ENCODE data around the gene TAS2R38. TPM values are rescaled to one million over a fixed set of nuclear protein-coding genes. Genes with fewer than 3 reads are reported as not detected.

The TAS2R38 gene
- total RNA-seq: not detected
- polyA plus RNA-seq: not detected
- long read RNA-seq, donor 1: 0 reads
- long read RNA-seq, donor 2: 0 reads
- long read RNA-seq, donor 3: 0 reads
- long read RNA-seq, donor 4: 0 reads
- long read RNA-seq, donor 5: 0 reads
- long read RNA-seq, donor 6: 0 reads
- long read RNA-seq, donor 7: 0 reads
- long read RNA-seq, donor 8: 0 reads
- long read RNA-seq, donor 9: 0 reads
- long read RNA-seq, donor 10: 0 reads

DNA sequence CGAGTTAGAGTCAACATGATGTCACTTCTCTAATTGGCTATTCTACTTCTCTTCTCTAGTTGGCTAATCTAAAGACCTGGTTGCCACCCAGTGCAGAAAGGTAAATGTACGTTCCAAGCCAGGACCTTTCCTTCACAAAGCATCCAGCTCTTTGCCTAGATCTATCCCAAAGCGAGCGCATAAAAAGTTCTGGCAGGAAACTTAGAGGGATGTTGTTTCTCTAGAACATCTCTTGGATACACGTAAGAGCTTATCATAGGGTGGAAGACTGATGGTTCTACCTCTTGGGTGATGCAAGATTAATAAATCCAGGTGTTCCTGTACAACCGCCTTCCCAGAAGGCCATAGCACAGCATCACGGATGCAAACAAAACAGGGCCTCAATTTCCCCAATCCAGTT lies at the start of gene TAS2R38:
TSS of gene TAS2R38 (minus strand) at position 101 of the 400 bp plus-strand sequence. CDS start at position 17, 84 bp downstream.
- DNase-seq: no peak
- Histone ChIP-seq H3K36me3 (no peaks in the 10 kb centered on the region), H3K27ac (no peak within 1 kb of the TSS), H3K27me3 (no peaks in the 10 kb centered on the region), H3K4me3 (no peak within 1 kb of the TSS), H3K9me3 (no peaks in the 10 kb centered on the region), H3K4me1 (peaks cover 0 to 13% (median 2%) of the 10 kb centered on the region in 4 donors)
- TF ChIP-seq POLR2AphosphoS5 (IDR thresholded peaks at IDR 0.05) (no peak), POLR2A (IDR thresholded peaks at IDR 0.05) (no peak), EP300 (IDR thresholded peaks at IDR 0.05) (no peak)
- TF ChIP-seq, protein P1, sequence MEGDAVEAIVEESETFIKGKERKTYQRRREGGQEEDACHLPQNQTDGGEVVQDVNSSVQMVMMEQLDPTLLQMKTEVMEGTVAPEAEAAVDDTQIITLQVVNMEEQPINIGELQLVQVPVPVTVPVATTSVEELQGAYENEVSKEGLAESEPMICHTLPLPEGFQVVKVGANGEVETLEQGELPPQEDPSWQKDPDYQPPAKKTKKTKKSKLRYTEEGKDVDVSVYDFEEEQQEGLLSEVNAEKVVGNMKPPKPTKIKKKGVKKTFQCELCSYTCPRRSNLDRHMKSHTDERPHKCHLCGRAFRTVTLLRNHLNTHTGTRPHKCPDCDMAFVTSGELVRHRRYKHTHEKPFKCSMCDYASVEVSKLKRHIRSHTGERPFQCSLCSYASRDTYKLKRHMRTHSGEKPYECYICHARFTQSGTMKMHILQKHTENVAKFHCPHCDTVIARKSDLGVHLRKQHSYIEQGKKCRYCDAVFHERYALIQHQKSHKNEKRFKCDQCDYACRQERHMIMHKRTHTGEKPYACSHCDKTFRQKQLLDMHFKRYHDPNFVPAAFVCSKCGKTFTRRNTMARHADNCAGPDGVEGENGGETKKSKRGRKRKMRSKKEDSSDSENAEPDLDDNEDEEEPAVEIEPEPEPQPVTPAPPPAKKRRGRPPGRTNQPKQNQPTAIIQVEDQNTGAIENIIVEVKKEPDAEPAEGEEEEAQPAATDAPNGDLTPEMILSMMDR (IDR thresholded peaks at IDR 0.05): no peak
- 82 to 88% (median 85%) methylated on average over 7 of the region's 7 CpGs for WGBS, 5 donors
- intact Hi-C loops (cut with DNase I; ENCODE audit: low total_unique reads): loop anchor here (5.0 kb wide), 1 partner anchor 209 kb away; no protein-coding TSS in a partner anchor

DNA sequence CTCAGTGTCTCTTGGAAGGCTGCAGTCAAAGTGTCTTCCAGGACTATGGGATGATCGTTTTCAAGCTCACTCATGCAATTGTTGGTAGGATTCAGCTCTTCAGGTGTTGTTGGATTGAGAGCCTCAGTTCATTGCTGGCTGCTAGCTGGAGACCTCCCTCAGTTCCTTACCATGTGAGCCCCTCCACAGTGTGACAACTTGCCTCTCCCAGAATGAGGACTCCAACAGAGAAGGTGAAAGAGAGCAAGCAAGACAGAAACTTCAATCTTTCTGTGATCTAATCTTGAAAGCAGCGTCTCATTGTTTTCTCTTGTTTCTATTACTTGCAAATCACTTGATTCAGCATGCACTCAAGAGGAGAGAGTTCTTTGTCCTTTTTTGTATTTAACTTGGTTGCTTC lies 44.6 kb upstream of the TAS2R38 start:
- no peak overlapping the region for H3K4me3 ChIP-seq
- H3K27me3 ChIP-seq: no peaks in the 10 kb centered on the region
- no peaks in the 10 kb centered on the region for H3K36me3 ChIP-seq
- no peak overlapping the region for H3K27ac ChIP-seq
- no peak for TF ChIP-seq POLR2A (IDR thresholded peaks at IDR 0.05)
- no peak for TF ChIP-seq EP300 (IDR thresholded peaks at IDR 0.05)
- no peak for TF ChIP-seq POLR2AphosphoS5 (IDR thresholded peaks at IDR 0.05)
- H3K4me1 ChIP-seq: no peaks in the 10 kb centered on the region
- intact Hi-C loops (cut with DNase I; ENCODE audit: low total_unique reads): no loop called here
- DNase-seq: no peak
- no peaks in the 10 kb centered on the region for H3K9me3 ChIP-seq
- WGBS, 5 donors: 67 to 81% (median 69%) methylated on average over 2 of the region's 2 CpGs

DNA sequence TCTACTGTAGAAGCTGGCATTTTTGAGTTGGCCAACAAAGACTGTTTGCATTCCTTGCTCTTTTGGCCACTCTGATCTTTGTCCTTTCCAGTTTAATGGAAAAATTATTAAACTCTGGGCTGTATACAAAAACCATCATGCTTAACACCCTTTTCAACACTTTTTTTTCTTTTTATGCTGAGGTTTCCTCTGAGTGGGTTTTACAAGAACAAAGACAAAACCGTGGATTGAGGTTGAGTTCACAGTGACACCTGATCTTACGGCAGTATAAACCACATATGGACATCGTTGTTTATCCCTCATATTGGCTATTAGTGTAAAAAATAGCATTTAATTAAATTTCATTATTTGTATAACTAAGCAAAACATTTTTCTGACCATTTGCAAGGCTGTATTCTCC lies 43.9 kb upstream of the TAS2R38 start:
- no peak for DNase-seq
- WGBS, 5 donors: 73 to 89% (median 82%) methylated on average over 3 of the region's 3 CpGs
- Histone ChIP-seq H3K4me1 (no peaks in the 10 kb centered on the region), H3K4me3 (no peak overlapping the region), H3K27ac (no peak overlapping the region), H3K27me3 (no peaks in the 10 kb centered on the region), H3K9me3 (no peaks in the 10 kb centered on the region), H3K36me3 (no peaks in the 10 kb centered on the region)
- intact Hi-C loops (cut with DNase I; ENCODE audit: low total_unique reads): no loop called here
- TF ChIP-seq POLR2A (IDR thresholded peaks at IDR 0.05) (no peak), POLR2AphosphoS5 (IDR thresholded peaks at IDR 0.05) (no peak), EP300 (IDR thresholded peaks at IDR 0.05) (no peak)
- TF ChIP-seq, protein P1 (IDR thresholded peaks at IDR 0.05): no peak

DNA sequence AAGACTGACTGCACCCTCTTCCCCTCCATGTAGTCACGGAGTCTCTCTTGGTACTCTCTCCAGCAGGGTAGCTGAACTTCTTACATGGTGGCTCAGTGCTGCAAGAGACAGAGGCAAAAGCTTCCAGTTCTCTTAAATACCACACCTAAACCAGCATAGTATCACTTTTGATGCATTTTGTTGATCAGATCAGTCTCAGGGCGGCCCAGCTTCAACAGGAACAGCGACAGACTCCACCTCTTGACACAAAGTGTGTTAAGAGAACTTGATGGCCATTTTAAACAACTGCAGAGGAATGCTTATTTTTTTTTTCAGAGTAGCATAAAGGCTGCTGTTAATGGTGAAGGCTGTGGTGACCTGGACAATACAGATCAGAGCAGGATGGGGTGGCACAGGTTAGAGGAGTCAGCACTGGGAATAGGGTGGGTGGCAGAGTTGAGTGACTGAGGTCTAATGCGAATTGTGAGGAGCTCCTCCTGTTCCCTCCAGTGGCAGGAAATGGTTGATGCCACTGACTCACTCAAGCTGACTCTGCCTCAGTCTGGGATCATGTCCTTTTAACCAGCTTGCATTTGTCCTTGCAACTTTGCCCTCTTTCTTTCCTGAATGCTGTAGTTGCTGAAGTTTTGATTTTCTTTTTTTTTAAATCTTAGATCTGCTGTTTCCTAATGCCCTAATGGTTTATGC lies 39.4 kb upstream of the TAS2R38 start:
- no peak overlapping the region for H3K27ac ChIP-seq
- H3K36me3 ChIP-seq: no peaks in the 10 kb centered on the region
- H3K4me3 ChIP-seq: no peak overlapping the region
- H3K27me3 ChIP-seq: no peaks in the 10 kb centered on the region
- no peaks in the 10 kb centered on the region for H3K9me3 ChIP-seq
- DNase-seq: peak in 1 of 2 donors; percentile 22
- H3K4me1 ChIP-seq: no peaks in the 10 kb centered on the region
- intact Hi-C loops (cut with DNase I; ENCODE audit: low total_unique reads): no loop called here
- WGBS, 5 donors: 80 to 89% (median 87%) methylated on average over 4 of the region's 4 CpGs
- TF ChIP-seq POLR2A (IDR thresholded peaks at IDR 0.05) (no peak), EP300 (IDR thresholded peaks at IDR 0.05) (no peak), POLR2AphosphoS5 (IDR thresholded peaks at IDR 0.05) (no peak)
- TF ChIP-seq, protein P1 (IDR thresholded peaks at IDR 0.05): no peak

Data from stomach (tissue), 19 donors.